B cell (primary cell): ENCODE measurements around the gene GORASP2.

Experiments
- EZH2 ChIP-seq: IDR thresholded peaks from 2 replicates; pipeline ENCODE4 v1.6.1; 2012; ENCODE audit warnings: borderline replicate concordance, low read depth, mild to moderate bottlenecking, moderate library complexity, low read length; ENCODE audit not compliant: insufficient read depth, poor library complexity, severe bottlenecking
- TF ChIP-seq, protein P1 (sequence below): fragments of 200-600 bp; IDR thresholded peaks from one replicate; pipeline ENCODE4 v1.8.0; 2022; ENCODE audit warnings: antibody characterized with exemption, mild to moderate bottlenecking

DNA sequence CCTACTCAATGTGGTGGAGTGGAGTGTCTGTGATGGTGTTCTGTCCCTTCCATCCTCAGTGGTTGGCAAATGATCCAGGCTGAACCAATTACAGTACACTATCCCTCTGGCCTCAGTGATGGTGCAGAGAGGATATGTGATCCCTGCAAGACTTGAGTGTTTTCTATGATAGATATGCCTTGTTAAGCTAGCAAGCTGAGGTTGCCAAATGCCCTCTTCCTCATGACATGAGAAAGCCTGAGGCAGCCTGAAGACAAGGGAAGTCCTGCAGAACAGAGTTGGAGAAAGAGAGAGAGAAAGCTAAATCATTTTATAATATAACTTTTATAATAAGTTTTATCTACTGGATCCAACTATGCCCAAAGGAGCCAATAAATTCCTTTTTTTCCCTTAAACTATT lies 41.6 kb upstream of the GORASP2 start:
- TF ChIP-seq, protein P1, sequence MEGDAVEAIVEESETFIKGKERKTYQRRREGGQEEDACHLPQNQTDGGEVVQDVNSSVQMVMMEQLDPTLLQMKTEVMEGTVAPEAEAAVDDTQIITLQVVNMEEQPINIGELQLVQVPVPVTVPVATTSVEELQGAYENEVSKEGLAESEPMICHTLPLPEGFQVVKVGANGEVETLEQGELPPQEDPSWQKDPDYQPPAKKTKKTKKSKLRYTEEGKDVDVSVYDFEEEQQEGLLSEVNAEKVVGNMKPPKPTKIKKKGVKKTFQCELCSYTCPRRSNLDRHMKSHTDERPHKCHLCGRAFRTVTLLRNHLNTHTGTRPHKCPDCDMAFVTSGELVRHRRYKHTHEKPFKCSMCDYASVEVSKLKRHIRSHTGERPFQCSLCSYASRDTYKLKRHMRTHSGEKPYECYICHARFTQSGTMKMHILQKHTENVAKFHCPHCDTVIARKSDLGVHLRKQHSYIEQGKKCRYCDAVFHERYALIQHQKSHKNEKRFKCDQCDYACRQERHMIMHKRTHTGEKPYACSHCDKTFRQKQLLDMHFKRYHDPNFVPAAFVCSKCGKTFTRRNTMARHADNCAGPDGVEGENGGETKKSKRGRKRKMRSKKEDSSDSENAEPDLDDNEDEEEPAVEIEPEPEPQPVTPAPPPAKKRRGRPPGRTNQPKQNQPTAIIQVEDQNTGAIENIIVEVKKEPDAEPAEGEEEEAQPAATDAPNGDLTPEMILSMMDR, result no peak
- no peak for TF ChIP-seq EZH2
